Spleen (tissue), 11 donors: ENCODE results near the gene EFCAB5. TPM values are rescaled to one million over a fixed set of nuclear protein-coding genes. Genes with fewer than 3 reads are reported as not detected.

Experiments
- DNase-seq: peaks from one replicate; pipeline ENCODE4 v3.0.0-alpha.2; 2020
- H3K27ac ChIP-seq, 8 donors: fragments of 200-600 bp; sonication (generic) in 7 of 8; 1 replicate in 4 of 8; 2 replicates in 4 of 8; pipeline versions ENCODE4 v1.5.0 to v1.8.0; 2016 to 2021; ENCODE audit warnings: inconsistent platforms in 4 of 8, mild to moderate bottlenecking in 4 of 8, moderate library complexity in 1 of 8
- H3K27me3 ChIP-seq, 7 donors: fragments of 200-600 bp; sonication (generic) in 6 of 7; replicated peaks in 1 of 7; 1 replicate in 4 of 7; 2 replicates in 3 of 7; pipeline versions ENCODE4 v1.5.0 to v1.8.0; 2016 to 2021; ENCODE audit warnings: inconsistent platforms in 3 of 7, mild to moderate bottlenecking in 1 of 7
- H3K36me3 ChIP-seq, 6 donors: fragments of 200-600 bp; sonication (generic) in 5 of 6; 1 replicate in 4 of 6; 2 replicates in 2 of 6; pipeline versions ENCODE4 v1.5.0 to v1.8.0; 2016 to 2021; ENCODE audit warnings: inconsistent platforms in 2 of 6
- H3K4me1 ChIP-seq, 6 donors: fragments of 200-600 bp; sonication (generic) in 5 of 6; 1 replicate in 3 of 6; 2 replicates in 3 of 6; pipeline versions ENCODE4 v1.5.0 to v1.8.0; 2016 to 2021; ENCODE audit warnings: inconsistent platforms in 3 of 6
- H3K4me3 ChIP-seq, 8 donors: fragments of 200-600 bp; sonication (generic) in 7 of 8; 1 replicate in 4 of 8; 2 replicates in 4 of 8; pipeline versions ENCODE4 v1.5.0 to v1.8.0; 2016 to 2021; ENCODE audit warnings: inconsistent platforms in 4 of 8, mild to moderate bottlenecking in 4 of 8, moderate library complexity in 2 of 8
- H3K9me3 ChIP-seq, 8 donors: fragments of 200-600 bp; sonication (generic) in 7 of 8; 1 replicate in 4 of 8; 2 replicates in 4 of 8; pipeline versions ENCODE4 v1.5.0 to v1.8.0; 2016 to 2021; ENCODE audit warnings: inconsistent platforms in 4 of 8
- CTCF ChIP-seq, 11 experiments: fragments of 200-600 bp in 7 of 11; fragments of 450-650 bp in 4 of 11; sonication (generic) in 4 of 11; IDR thresholded peaks in 8 of 11; conservative IDR thresholded peaks in 3 of 11; 1 replicate in 7 of 11; 2 replicates in 4 of 11; pipeline versions ENCODE4 v1.4.0 to v1.8.0; 2016 to 2021; ENCODE audit warnings: antibody characterized with exemption in 11 of 11, inconsistent platforms in 4 of 11, mild to moderate bottlenecking in 1 of 11
- POLR2A ChIP-seq, 3 donors: fragments of 450-650 bp; IDR thresholded peaks; one replicate each; pipeline ENCODE4 v1.5.1; 2017; ENCODE audit warnings: antibody characterized with exemption in 3 of 3, mild to moderate bottlenecking in 1 of 3
- POLR2AphosphoS5 ChIP-seq, 3 donors: sonication (generic); formaldehyde crosslinking; IDR thresholded peaks; one replicate each; pipeline ENCODE4 v1.5.1; 2017; ENCODE audit warnings: antibody characterized with exemption in 3 of 3
- WGBS, 5 donors: extraction: QIAGEN DNeasy Blood & Tissue Kit in 3 of 5; methylation state at CpG; one replicate each; pipeline versions ENCODE4 v1.1.5 to v1.1.7; 2013 to 2018; 5-methylcytosine and 5-hydroxymethylcytosine counted together
- intact Hi-C: fragments of 100-400 bp; cut with DNase I; formaldehyde crosslinking; loops from one replicate; pipeline ENCODE4 v1.15.0; 2023; ENCODE audit warnings: low total_unique reads
- microRNA-seq, 3 donors: library from miRNA; unstranded; fragments of <30 nt; microRNA quantifications; one replicate each; pipeline versions ENCODE4 to v1.1.0, GENCODE V29; 2019 to 2020
- polyA plus RNA-seq, 3 donors: library from polyadenylated mRNA; stranded (reverse); fragments of 200-250 nt; gene quantifications; one replicate each; pipeline ENCODE4 v1.2.1, GENCODE V29; 2013
- small RNA-seq, 4 donors: library from RNA; depleted of rRNA; stranded (forward); fragments of <200 nt; gene quantifications; one replicate each; pipeline ENCODE3, GENCODE V24; 2016
- total RNA-seq, 7 donors: library from RNA; depleted of rRNA in 3 of 7; stranded (reverse); fragments of >200 nt in 3 of 7; fragmentation: NEBNext Ultra II Directional in 4 of 7; extraction: Animal tissue kit (Norgen Biotek cat#: 25700) in 4 of 7; gene quantifications; one replicate each; pipeline versions ENCODE4 v1.1.0 to v1.2.1, GENCODE V29; 2016 to 2021
- donor health status: healthy with polysubstance abuse.
- donor health status: DM: no; HTN: no; CAD: no; lungs with moderate emphysema.
- donor health status: DM: no; HTN: no; CAD: no.
- donor health status: Bipolar disorder and iron deficiency.
- donor health status: healthy.
- donor health status: DM: no; HTN: no; CAD: no.
- donor health status: DM: yes; HTN: yes; CAD: no.

EFCAB5 gene
- total and polyA plus RNA-seq, 10 donors = 0.10 to 3.2 (median 0.89) TPM; not detected in 1

DNA sequence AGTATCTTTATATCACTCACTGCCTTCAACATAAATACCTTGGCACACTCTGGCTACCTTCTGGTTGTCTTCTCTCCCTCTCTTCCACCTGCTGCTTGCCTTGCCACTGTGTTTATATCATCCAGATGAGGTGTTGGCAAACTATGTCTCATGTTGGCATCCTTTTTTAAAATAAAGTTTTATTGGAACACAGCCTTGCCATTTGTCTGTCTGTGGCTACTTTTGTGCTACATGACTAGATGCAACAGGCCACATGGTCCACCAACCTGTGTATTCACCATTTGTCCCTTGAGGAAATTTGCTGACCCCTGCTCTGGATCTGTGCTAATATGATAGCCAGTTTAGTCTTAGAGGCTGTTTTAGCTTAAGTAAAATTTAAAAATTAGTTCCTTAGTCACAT is 212.0 kb downstream of the EFCAB5 start:
- DNase-seq = no peak
- Histone ChIP-seq H3K4me1 (peaks cover 0 to 14% (median 8%) of the 10 kb centered on the region in 6 donors), H3K27me3 (no peaks in the 10 kb centered on the region), H3K4me3 (no peak overlapping the region), H3K9me3 (no peaks in the 10 kb centered on the region), H3K36me3 (peaks cover 0 to 45% (median 2%) of the 10 kb centered on the region in 6 donors), H3K27ac (no peak overlapping the region)
- intact Hi-C loops = no loop called here
- TF ChIP-seq CTCF (IDR thresholded peaks at IDR 0.05 in 8 of 11, conservative IDR thresholded peaks at IDR 0.05 in 3 of 11) = no peak
- TF ChIP-seq POLR2A (IDR thresholded peaks at IDR 0.05) = no peak

- no peak for DNase-seq
- 88 to 100% (median 98%) methylated on average over 2 of the region's 2 CpGs for WGBS, 5 donors
- TF ChIP-seq CTCF (IDR thresholded peaks at IDR 0.05 in 8 of 11, conservative IDR thresholded peaks at IDR 0.05 in 3 of 11) (no peak), POLR2A (IDR thresholded peaks at IDR 0.05) (no peak), POLR2AphosphoS5 (IDR thresholded peaks at IDR 0.05) (no peak)
- peaks cover 0 to 18% (median 15%) of the 10 kb centered on the region in 8 donors for H3K9me3 ChIP-seq
- intact Hi-C loops = no loop called here
- no peak overlapping the region for H3K4me3 ChIP-seq
- H3K27ac ChIP-seq = no peak overlapping the region
- peaks cover 0 to 48% (median 6%) of the 10 kb centered on the region in 6 donors for H3K36me3 ChIP-seq
- H3K4me1 ChIP-seq = peaks cover 0 to 22% (median 8%) of the 10 kb centered on the region in 6 donors
- no peaks in the 10 kb centered on the region for H3K27me3 ChIP-seq
These were observed 214.0 kb downstream of the EFCAB5 start for GRCh38 chr17:30155389-30155788.

Small RNA genes within 50 kb of the gene (microRNA-seq; reads per million reads assigned to microRNA genes)
- gene MIR423 = 0 reads per million in 3 donors

Small RNA genes within 50 kb of the gene (small RNA-seq; reads per million reads assigned to genes)
- gene AC104984.5 = 0 reads per million in 4 donors
- gene RNY4P13 = 0 reads per million in 4 donors

Other genes starting within 250 kb of the EFCAB5 start
- 100 to 1,000 TPM in 6 of 7 donors, 10 to 100 TPM in 1; 84.6 to 182 (median 125) TPM for gene SSH2, start 11.4 kb upstream of the EFCAB5 start, total RNA-seq
- gene SSH2, start 11.4 kb upstream of the EFCAB5 start, polyA plus RNA-seq = 10 to 100 TPM; 15.9 to 20.2 (median 19.3) TPM
- gene NSRP1, start 175.2 kb downstream of the EFCAB5 start, total RNA-seq = 10 to 100 TPM; 27.0 to 39.8 (median 36.8) TPM
- gene NSRP1, start 175.2 kb downstream of the EFCAB5 start, polyA plus RNA-seq = 10 to 100 TPM; 15.5 to 23.3 (median 20.3) TPM